ENCODE results near the gene RTEL1. TPM values are rescaled to one million over a fixed set of nuclear protein-coding genes. Genes with fewer than 3 reads are reported as not detected.

Gene RTEL1
- total RNA-seq, 1 donor from 2014 or later, result 20.4 TPM

GRCh38 chr20:63619505-63619904 is 38.6 kb upstream of the RTEL1 start:
- Mint-ChIP-seq H3K27ac (ENCODE audit: unreplicated experiment) (no peak overlapping the region), H3K4me1 (ENCODE audit: low read depth) (peaks cover 6% of the 10 kb centered on the region), H3K36me3 (ENCODE audit: low read depth) (peaks cover 14% of the 10 kb centered on the region), H3K4me3 (ENCODE audit: unreplicated experiment) (no peak overlapping the region), H3K9me3 (ENCODE audit: low read depth) (no peaks in the 10 kb centered on the region), H3K27me3 (ENCODE audit: low read depth) (no peaks in the 10 kb centered on the region)
- peak; percentile 34 for DNase-seq (ENCODE audit: low spot score)
- no peak for TF ChIP-seq CTCF (IDR thresholded peaks at IDR 0.05)

GRCh38 chr20:63620991-63621390 is 37.1 kb upstream of the RTEL1 start:
- peak; percentile 7 for DNase-seq (ENCODE audit: low spot score)
- H3K4me1 Mint-ChIP-seq (ENCODE audit: low read depth), result peaks cover 10% of the 10 kb centered on the region
- H3K27ac Mint-ChIP-seq (ENCODE audit: unreplicated experiment), result no peak overlapping the region
- H3K27me3 Mint-ChIP-seq (ENCODE audit: low read depth), result no peaks in the 10 kb centered on the region
- TF ChIP-seq CTCF (IDR thresholded peaks at IDR 0.05), result no peak
- peaks cover 5% of the 10 kb centered on the region for H3K36me3 Mint-ChIP-seq (ENCODE audit: low read depth)
- no peak overlapping the region for H3K4me3 Mint-ChIP-seq (ENCODE audit: unreplicated experiment)
- H3K9me3 Mint-ChIP-seq (ENCODE audit: low read depth), result no peaks in the 10 kb centered on the region

GRCh38 chr20:63622096-63622495 is 36.0 kb upstream of the RTEL1 start:
- H3K36me3 Mint-ChIP-seq (ENCODE audit: low read depth), result peaks cover 3% of the 10 kb centered on the region
- peak; percentile 36 for DNase-seq (ENCODE audit: low spot score)
- no peak overlapping the region for H3K4me3 Mint-ChIP-seq (ENCODE audit: unreplicated experiment)
- H3K9me3 Mint-ChIP-seq (ENCODE audit: low read depth), result no peaks in the 10 kb centered on the region
- no peak for TF ChIP-seq CTCF (IDR thresholded peaks at IDR 0.05)
- no peaks in the 10 kb centered on the region for H3K27me3 Mint-ChIP-seq (ENCODE audit: low read depth)
- H3K4me1 Mint-ChIP-seq (ENCODE audit: low read depth), result peaks cover 10% of the 10 kb centered on the region
- peak overlapping the region; percentile 22 for H3K27ac Mint-ChIP-seq (ENCODE audit: unreplicated experiment)

GRCh38 chr20:63622732-63623131 is 35.4 kb upstream of the RTEL1 start:
- no peak overlapping the region for H3K4me3 Mint-ChIP-seq (ENCODE audit: unreplicated experiment)

GRCh38 chr20:63624486-63624885 is 33.6 kb upstream of the RTEL1 start:
- Mint-ChIP-seq H3K27ac (ENCODE audit: unreplicated experiment) (no peak overlapping the region), H3K4me1 (ENCODE audit: low read depth) (peaks cover 20% of the 10 kb centered on the region), H3K36me3 (ENCODE audit: low read depth) (no peaks in the 10 kb centered on the region), H3K4me3 (ENCODE audit: unreplicated experiment) (no peak overlapping the region), H3K27me3 (ENCODE audit: low read depth) (no peaks in the 10 kb centered on the region), H3K9me3 (ENCODE audit: low read depth) (no peaks in the 10 kb centered on the region)
- DNase-seq (ENCODE audit: low spot score), result peak; percentile 11
- peak; percentile 19 for TF ChIP-seq CTCF (IDR thresholded peaks at IDR 0.05)

More at GRCh38 chr20:63622732-63623131, 35.4 kb upstream of the RTEL1 start:
- H3K27ac Mint-ChIP-seq (ENCODE audit: unreplicated experiment), result no peak overlapping the region
- no peak for TF ChIP-seq CTCF (IDR thresholded peaks at IDR 0.05)
- peaks cover 10% of the 10 kb centered on the region for H3K4me1 Mint-ChIP-seq (ENCODE audit: low read depth)
- DNase-seq (ENCODE audit: low spot score), result peak; percentile 81
- H3K36me3 Mint-ChIP-seq (ENCODE audit: low read depth), result peaks cover 3% of the 10 kb centered on the region
- H3K27me3 Mint-ChIP-seq (ENCODE audit: low read depth), result no peaks in the 10 kb centered on the region
- no peaks in the 10 kb centered on the region for H3K9me3 Mint-ChIP-seq (ENCODE audit: low read depth)
